Measurements from ENCODE around the gene CPED1. TPM values are rescaled to one million over a fixed set of nuclear protein-coding genes. Genes with fewer than 3 reads are reported as not detected.

The CPED1 gene
- polyA plus RNA-seq, 1 experiment = 52.0 TPM

GRCh38 chr7:121156825-121157224 lies 168.3 kb downstream of the CPED1 start:
- Histone ChIP-seq H3K4me3 (ENCODE audit: low read depth, low read length) (no peak overlapping the region), H3K27ac (ENCODE audit: low read depth, low read length) (no peak overlapping the region), H3K27me3 (ENCODE audit: control insufficient read depth, insufficient read depth, low read length) (no peaks in the 10 kb centered on the region), H3K9me3 (ENCODE audit: control insufficient read depth, insufficient read depth, low read length) (no peaks in the 10 kb centered on the region)
- no peak for TF ChIP-seq CTCF (IDR thresholded peaks at IDR 0.05; ENCODE audit: low read depth, low read length)
- ChIA-PET POLR2A (no interaction called here), CTCF (no interaction called here)
- DNase-seq (ENCODE audit: low read depth, low spot score) = no peak

- no peak for TF ChIP-seq CTCF (IDR thresholded peaks at IDR 0.05; ENCODE audit: low read depth, low read length)
- ChIA-PET CTCF (no interaction called here), POLR2A (no interaction called here)
- DNase-seq (ENCODE audit: low read depth, low spot score) = no peak
- H3K9me3 ChIP-seq (ENCODE audit: control insufficient read depth, insufficient read depth, low read length) = no peaks in the 10 kb centered on the region
- no peaks in the 10 kb centered on the region for H3K27me3 ChIP-seq (ENCODE audit: control insufficient read depth, insufficient read depth, low read length)
- H3K27ac ChIP-seq (ENCODE audit: low read depth, low read length) = no peak overlapping the region
- H3K4me3 ChIP-seq (ENCODE audit: low read depth, low read length) = no peak overlapping the region
These were observed 168.8 kb downstream of the CPED1 start for GRCh38 chr7:121157341-121157751.

GRCh38 chr7:121157885-121158590 lies 169.5 kb downstream of the CPED1 start:
- no peak for TF ChIP-seq CTCF (IDR thresholded peaks at IDR 0.05; ENCODE audit: low read depth, low read length)
- Histone ChIP-seq H3K27ac (ENCODE audit: low read depth, low read length) (no peak overlapping the region), H3K27me3 (ENCODE audit: control insufficient read depth, insufficient read depth, low read length) (no peaks in the 10 kb centered on the region), H3K9me3 (ENCODE audit: control insufficient read depth, insufficient read depth, low read length) (no peaks in the 10 kb centered on the region), H3K4me3 (ENCODE audit: low read depth, low read length) (no peak overlapping the region)
- no peak for DNase-seq (ENCODE audit: low read depth, low spot score)
- POLR2A ChIA-PET = no interaction called here
- CTCF ChIA-PET = no interaction called here

- no peak for DNase-seq (ENCODE audit: low read depth, low spot score)
- TF ChIP-seq CTCF (IDR thresholded peaks at IDR 0.05; ENCODE audit: low read depth, low read length) = no peak
- no peaks in the 10 kb centered on the region for H3K9me3 ChIP-seq (ENCODE audit: control insufficient read depth, insufficient read depth, low read length)
- H3K27me3 ChIP-seq (ENCODE audit: control insufficient read depth, insufficient read depth, low read length) = no peaks in the 10 kb centered on the region
- ChIA-PET CTCF (no interaction called here), POLR2A (no interaction called here)
- H3K4me3 ChIP-seq (ENCODE audit: low read depth, low read length) = no peak overlapping the region
- H3K27ac ChIP-seq (ENCODE audit: low read depth, low read length) = no peak overlapping the region
These were observed 170.2 kb downstream of the CPED1 start for GRCh38 chr7:121158665-121159064.

GRCh38 chr7:121159553-121159952 lies 171.0 kb downstream of the CPED1 start:
- CTCF ChIA-PET = no interaction called here
- Histone ChIP-seq H3K4me3 (ENCODE audit: low read depth, low read length) (no peak overlapping the region), H3K9me3 (ENCODE audit: control insufficient read depth, insufficient read depth, low read length) (no peaks in the 10 kb centered on the region), H3K27me3 (ENCODE audit: control insufficient read depth, insufficient read depth, low read length) (no peaks in the 10 kb centered on the region), H3K27ac (ENCODE audit: low read depth, low read length) (no peak overlapping the region)
- POLR2A ChIA-PET = interaction anchor here (0.6 kb wide), 1 partner anchor 200 kb away, joined by 5 read pairs; no protein-coding TSS in a partner anchor
- DNase-seq (ENCODE audit: low read depth, low spot score) = no peak
- TF ChIP-seq CTCF (IDR thresholded peaks at IDR 0.05; ENCODE audit: low read depth, low read length) = no peak

Data from AG04450 (cell line).